GM21360 (cell line): Measurements from ENCODE around the gene GIMAP1.

Experiments
- ATAC-seq: cut with Tn5 transposase; IDR thresholded peaks from one replicate; pipeline ENCODE4 v1.9.1; 2021; ENCODE audit warnings: mild to moderate bottlenecking, moderate library complexity; ENCODE audit not compliant: unreplicated experiment

The GIMAP1 gene

GRCh38 chr7:150721970-150722373, 5.6 kb downstream of the GIMAP1 start:
- ATAC-seq: no peak

GRCh38 chr7:150722431-150722931, 6.1 kb downstream of the GIMAP1 start:
- no peak for ATAC-seq

GRCh38 chr7:150723467-150723866, 7.1 kb downstream of the GIMAP1 start:
- no peak for ATAC-seq

GRCh38 chr7:150727381-150727780, 11.0 kb downstream of the GIMAP1 start:
- ATAC-seq: no peak

GRCh38 chr7:150728011-150728410, 11.6 kb downstream of the GIMAP1 start:
- no peak for ATAC-seq

- no peak for ATAC-seq
Observed at GRCh38 chr7:150728609-150729008, 12.2 kb downstream of the GIMAP1 start.

- ATAC-seq: no peak
Observed at GRCh38 chr7:150731916-150732315, 15.5 kb downstream of the GIMAP1 start.

GRCh38 chr7:150732786-150733481, 16.5 kb downstream of the GIMAP1 start:
- no peak for ATAC-seq

GRCh38 chr7:150733482-150734095, 17.2 kb downstream of the GIMAP1 start:
- no peak for ATAC-seq

GRCh38 chr7:150734254-150734653, 17.8 kb downstream of the GIMAP1 start:
- ATAC-seq: no peak

- no peak for ATAC-seq
Observed at GRCh38 chr7:150735596-150736358, 19.4 kb downstream of the GIMAP1 start.

- peak; percentile 24 for ATAC-seq
Observed at GRCh38 chr7:150736864-150737263, 20.5 kb downstream of the GIMAP1 start.

- peak; percentile 39 for ATAC-seq
Observed at GRCh38 chr7:150737265-150738055, 21.0 kb downstream of the GIMAP1 start, which contains the start of gene GIMAP5. TSS of gene GIMAP5 (plus strand) at chr7:150737418. CDS start at chr7:150740885, 3,467 bp downstream.

GRCh38 chr7:150738092-150738491, 21.7 kb downstream of the GIMAP1 start:
- no peak for ATAC-seq

GRCh38 chr7:150738591-150739001, 22.2 kb downstream of the GIMAP1 start:
- no peak for ATAC-seq

- ATAC-seq: no peak
Observed at GRCh38 chr7:150739033-150739432, 22.6 kb downstream of the GIMAP1 start.

GRCh38 chr7:150740053-150740452, 23.6 kb downstream of the GIMAP1 start:
- no peak for ATAC-seq

GRCh38 chr7:150742286-150742968, 26.0 kb downstream of the GIMAP1 start:
- ATAC-seq: no peak

GRCh38 chr7:150744041-150744656, 27.7 kb downstream of the GIMAP1 start:
- no peak for ATAC-seq

GRCh38 chr7:150745086-150745485, 28.7 kb downstream of the GIMAP1 start:
- ATAC-seq: no peak
